HFF-Myc (cell line): ENCODE data around the gene GON4L.
"Not testable (repeated sequence)": the region's sequence is repeated elsewhere in the genome, so short reads cannot be mapped to it uniquely, and the experiment has no call there.

Experiments used
- DNase-seq: peaks from one replicate; pipeline ENCODE4 v3.0.0-alpha.2; 2011; ENCODE audit warnings: low read depth; ENCODE audit errors: extremely low read depth
- H3K4me3 ChIP-seq: replicated peaks from 2 replicates; pipeline ENCODE4 v1.5.1; 2011; ENCODE audit warnings: low read depth, mild to moderate bottlenecking, control low read depth, low read length
- CTCF ChIP-seq: IDR thresholded peaks from 2 replicates; pipeline ENCODE4 v1.5.1; 2012; ENCODE audit warnings: mild to moderate bottlenecking, low read depth, low read length, control low read depth; ENCODE audit errors: missing control alignments

Gene GON4L

GRCh38 chr1:155831279-155831976 is 25.6 kb downstream of the GON4L start:
- no peak overlapping the region for H3K4me3 ChIP-seq
- no peak for DNase-seq
- TF ChIP-seq CTCF, result no peak

GRCh38 chr1:155827450-155827849 is 29.6 kb downstream of the GON4L start:
- DNase-seq, result no peak
- no peak overlapping the region for H3K4me3 ChIP-seq
- TF ChIP-seq CTCF, result no peak

- no peak for TF ChIP-seq CTCF
- DNase-seq, result no peak
- no peak overlapping the region for H3K4me3 ChIP-seq
These were observed 40.7 kb downstream of the GON4L start for GRCh38 chr1:155816351-155816750.

- no peak for DNase-seq
- TF ChIP-seq CTCF, result no peak
- no peak overlapping the region for H3K4me3 ChIP-seq
These were observed 43.3 kb downstream of the GON4L start for GRCh38 chr1:155813672-155814071.

- no peak for DNase-seq
- no peak for TF ChIP-seq CTCF
- H3K4me3 ChIP-seq, result no peak overlapping the region
These were observed 44.1 kb downstream of the GON4L start for GRCh38 chr1:155812878-155813277.

- DNase-seq, result no peak
- TF ChIP-seq CTCF, result no peak
- H3K4me3 ChIP-seq, result no peak overlapping the region
These were observed 47.9 kb downstream of the GON4L start for GRCh38 chr1:155809088-155809487.

- no peak for DNase-seq
- H3K4me3 ChIP-seq, result no peak overlapping the region
- TF ChIP-seq CTCF, result no peak
These were observed 55.9 kb downstream of the GON4L start for GRCh38 chr1:155801149-155801548.

GRCh38 chr1:155795618-155796017 is 61.4 kb downstream of the GON4L start:
- not testable (repeated sequence) for DNase-seq, H3K4me3 ChIP-seq
